ENCODE measurements around the gene UBASH3B. TPM values are rescaled to one million over a fixed set of nuclear protein-coding genes. Genes with fewer than 3 reads are reported as not detected.

The UBASH3B gene
- total RNA-seq, 2 donors from 2014 or later = 4.7 to 4.8 TPM

DNA sequence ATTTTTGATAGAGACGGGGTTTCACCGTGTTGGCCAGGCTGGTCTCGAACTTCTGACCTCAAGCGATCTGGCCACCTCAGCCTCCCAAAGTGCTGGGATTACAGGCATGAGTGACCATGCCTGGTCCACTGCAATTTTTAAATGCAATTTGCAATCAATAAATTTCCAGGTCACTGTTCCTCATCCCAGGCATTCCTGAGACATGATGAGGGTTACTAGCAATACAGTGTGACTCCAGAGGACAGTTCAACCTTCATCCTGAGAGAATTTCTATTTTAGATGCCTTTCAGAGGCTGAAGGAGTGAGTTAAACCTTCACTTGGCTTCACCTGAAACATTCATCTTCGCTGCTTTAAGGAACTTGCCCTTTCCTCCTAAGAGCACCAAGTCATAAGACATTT is 9.7 kb upstream of the UBASH3B start:
- intact Hi-C loops (cut with DNase I, micrococcal nuclease) = no loop called here
- no peak for DNase-seq
- ATAC-seq = no peak

DNA sequence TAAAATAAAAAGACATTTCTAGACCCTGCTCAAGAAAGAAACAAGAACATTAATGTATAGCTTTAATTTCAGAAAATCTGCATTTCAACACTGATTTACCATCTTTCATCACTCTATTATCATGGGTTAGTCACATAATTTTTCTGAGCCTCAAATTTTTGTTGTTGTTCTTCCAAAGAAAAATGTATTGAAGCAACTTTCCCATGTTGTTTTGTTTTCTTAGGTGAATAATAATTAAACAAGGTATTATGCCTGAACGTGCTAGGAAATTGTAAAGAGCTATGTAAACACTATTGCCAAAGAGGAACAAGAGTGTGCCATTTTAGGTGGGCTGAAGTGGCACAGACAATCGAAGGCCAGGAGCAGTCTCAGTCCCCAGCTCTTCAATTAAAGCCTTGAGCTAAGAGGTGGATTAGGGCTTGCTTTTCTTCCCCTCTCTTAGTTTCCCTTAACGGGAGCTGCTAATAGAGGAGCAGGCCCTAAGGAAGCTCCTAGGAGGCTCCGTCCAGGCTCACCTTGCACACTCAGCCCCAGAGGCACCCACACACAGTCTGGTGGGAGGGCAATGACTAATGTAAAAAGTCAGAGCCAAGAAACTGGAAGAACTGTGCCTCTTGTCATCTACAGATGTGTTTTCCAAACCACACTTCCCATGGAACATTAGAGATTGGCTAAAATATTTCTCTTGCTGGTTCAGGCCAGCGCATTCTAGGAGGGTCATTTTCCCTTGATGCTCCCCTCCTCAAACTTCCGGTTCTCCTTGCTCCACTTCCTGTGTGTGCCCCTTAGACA is 8.8 kb upstream of the UBASH3B start:
- ATAC-seq (no peak), DNase-seq (no peak)
- intact Hi-C loops (cut with DNase I, micrococcal nuclease) = no loop called here

DNA sequence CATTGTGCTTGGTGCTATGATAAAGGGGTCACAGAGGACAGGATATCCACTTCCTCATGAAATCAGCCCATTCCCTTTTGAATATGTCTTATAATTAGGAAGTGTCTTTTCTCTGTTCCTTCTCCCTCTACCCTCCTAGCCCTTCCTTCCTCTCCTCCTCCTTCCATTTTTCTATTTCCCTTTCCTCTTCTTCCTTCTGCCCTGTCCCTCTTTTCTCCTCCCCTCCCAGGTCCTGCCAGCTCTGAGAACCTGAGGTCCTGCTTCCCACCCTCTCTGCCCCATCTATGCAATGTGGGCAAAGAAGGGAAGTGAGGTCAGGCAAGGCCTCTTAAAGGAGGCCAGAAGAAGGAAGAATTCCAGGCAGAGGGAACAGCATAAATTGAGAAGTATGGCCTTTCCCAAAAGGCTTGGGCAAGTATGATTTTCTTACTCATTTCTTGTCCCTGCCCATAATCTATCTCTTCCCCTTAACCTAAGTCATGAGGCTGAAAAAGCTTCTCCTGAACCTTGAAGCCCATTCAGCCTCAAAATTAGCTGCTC is 7.7 kb upstream of the UBASH3B start:
- intact Hi-C loops (cut with DNase I, micrococcal nuclease) = no loop called here
- DNase-seq (no peak), ATAC-seq (no peak)

DNA sequence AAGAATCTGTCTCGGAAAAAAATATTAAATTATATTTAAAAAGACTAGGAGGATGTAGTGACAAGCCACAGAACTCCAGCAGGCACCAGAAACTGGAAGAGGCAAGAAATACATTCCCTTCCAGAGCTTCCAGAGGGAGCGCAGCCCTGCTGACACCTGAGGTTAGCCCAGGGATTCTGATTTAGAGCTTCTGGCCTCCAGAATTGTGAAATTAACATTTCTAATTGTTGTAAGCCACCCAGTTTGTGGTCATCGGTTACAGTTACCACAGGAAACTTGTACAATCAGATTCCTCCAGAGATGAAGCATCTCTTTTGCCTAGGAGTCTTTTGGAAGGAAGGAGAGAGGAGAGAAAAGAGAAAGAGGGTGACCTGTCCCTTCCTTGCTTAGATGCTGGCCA is 6.4 kb upstream of the UBASH3B start:
- no peak for DNase-seq
- intact Hi-C loops (cut with DNase I, micrococcal nuclease) = no loop called here
- ATAC-seq = no peak

DNA sequence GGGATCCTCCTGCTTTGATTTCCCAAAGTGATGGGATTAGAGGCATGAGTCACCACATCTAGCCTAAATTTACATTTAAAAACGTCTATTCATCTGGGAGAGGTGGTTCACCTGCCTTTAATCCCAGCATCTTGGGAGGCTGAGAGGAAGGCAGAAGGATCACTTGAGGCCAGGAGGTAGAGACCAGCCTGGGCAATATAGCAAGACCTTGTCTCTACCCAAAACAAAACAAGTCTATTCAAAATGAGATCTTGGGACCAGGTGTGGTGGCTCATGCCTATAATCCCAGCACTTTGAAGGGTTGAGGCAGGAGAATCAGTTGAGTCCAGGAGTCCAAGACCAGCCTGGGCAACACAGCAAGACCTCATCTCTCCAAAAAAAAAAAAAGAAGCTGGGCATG is 4.9 kb upstream of the UBASH3B start:
- intact Hi-C loops (cut with DNase I, micrococcal nuclease) = no loop called here
- DNase-seq (no peak), ATAC-seq (no peak)

DNA sequence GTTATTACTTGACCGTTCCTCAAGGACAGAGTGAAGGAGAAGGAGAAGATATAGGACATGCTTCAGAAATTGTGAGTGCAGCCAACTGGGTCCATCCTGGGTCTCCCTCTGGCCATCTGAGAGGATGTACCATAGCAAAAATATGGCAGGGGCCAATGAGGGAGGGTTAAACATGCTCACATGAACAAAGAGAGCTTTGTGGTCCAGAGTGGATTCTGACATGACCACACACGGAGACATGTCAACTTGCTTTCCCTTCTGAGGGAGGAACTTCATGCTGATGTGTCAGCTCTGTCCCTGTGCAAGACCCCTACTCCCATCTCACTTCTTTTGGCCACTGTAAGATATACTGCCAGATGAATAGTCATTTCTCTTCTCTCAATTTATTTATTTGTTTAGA is 3.0 kb upstream of the UBASH3B start:
- no peak for DNase-seq
- intact Hi-C loops (cut with DNase I, micrococcal nuclease) = no loop called here
- no peak for ATAC-seq

DNA sequence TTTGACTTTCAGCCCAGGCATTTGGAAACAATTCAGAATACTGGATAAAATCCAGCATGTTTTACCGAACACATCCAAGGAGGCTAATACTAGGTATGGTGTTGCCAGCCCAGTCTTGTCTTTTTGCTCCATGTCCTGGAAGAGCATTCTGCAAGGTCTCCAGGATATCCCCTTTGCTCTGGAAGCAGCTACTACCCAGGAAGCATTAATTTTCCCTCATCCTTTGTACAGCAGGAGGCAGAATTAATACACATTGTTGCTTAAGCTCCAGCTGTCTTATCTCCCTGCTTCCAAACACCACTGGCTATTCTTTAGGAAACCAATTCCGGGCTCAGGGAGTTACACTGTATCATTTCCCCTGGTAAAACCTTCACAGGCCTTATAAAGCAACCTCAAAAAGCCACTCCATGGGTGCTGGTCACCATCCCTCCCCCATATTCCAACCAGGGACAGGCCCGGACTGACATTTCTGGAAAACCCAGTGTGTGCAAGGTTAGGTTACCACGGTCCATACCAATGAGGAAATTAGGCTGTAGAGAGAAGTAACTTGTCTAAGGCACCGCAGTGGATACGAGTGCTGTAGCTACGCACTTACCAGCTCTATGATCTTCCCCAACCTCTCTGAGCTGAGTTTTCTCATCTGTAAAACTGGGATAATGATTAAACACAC is 1.5 kb upstream of the UBASH3B start:
- intact Hi-C loops (cut with DNase I, micrococcal nuclease) = no loop called here
- DNase-seq (no peak), ATAC-seq (no peak)

DNA sequence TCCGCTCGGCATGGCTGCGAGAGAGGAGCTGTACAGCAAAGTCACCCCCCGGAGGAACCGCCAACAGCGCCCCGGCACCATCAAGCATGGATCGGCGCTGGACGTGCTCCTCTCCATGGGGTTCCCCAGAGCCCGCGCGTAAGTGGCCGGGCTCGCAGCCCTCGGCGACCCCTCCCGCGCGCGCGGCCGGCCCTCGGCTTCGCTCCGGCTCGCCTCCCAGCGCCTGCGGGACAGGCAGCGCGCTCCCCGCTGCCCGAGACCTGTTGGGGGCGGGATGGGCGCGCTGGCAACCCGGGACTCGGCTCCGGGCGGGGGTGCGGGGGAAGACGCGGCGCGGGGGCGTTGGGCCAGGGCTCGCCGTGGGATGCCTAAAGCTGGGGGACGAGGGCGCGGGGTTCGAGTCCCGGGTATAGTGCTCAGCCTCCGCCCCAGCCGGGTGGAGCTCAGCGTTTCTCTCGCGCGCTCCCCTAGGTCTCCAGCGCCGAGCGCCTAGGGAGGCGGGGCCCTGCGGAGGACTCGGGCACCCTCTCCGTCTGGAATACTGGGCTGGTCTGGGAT is 630 bp downstream of the UBASH3B start:
- peak; percentile 30 to 53 for DNase-seq
- ATAC-seq = peak; percentile 78
- intact Hi-C loops (cut with DNase I, micrococcal nuclease) = no loop called here

DNA sequence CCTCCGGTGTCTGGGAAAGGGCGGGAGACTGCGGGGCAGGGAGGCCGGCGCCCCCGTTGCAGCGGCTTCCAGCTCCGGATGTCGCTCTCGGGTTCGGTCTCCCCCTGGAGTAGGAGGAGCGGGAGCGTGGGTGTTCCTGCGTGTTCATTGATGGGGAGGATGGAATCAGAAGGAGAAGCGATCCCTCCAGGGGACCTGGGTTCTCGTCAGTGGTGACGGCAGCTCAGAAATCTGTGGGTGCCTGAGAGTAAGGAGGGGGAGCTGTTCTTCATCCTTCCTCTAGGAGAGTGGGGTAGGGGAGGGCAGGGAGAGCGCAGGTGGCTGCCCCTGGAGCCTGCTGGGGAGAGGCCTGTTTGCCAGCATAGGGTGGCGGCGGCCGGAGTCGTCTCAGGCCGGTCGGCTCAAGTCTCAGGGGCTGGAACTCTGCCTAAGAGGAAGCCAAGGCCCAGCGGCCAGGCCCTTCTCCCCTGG is 1.1 kb downstream of the UBASH3B start:
- intact Hi-C loops (cut with DNase I, micrococcal nuclease) = no loop called here
- DNase-seq = peak; percentile 39
- ATAC-seq = peak; percentile 25

DNA sequence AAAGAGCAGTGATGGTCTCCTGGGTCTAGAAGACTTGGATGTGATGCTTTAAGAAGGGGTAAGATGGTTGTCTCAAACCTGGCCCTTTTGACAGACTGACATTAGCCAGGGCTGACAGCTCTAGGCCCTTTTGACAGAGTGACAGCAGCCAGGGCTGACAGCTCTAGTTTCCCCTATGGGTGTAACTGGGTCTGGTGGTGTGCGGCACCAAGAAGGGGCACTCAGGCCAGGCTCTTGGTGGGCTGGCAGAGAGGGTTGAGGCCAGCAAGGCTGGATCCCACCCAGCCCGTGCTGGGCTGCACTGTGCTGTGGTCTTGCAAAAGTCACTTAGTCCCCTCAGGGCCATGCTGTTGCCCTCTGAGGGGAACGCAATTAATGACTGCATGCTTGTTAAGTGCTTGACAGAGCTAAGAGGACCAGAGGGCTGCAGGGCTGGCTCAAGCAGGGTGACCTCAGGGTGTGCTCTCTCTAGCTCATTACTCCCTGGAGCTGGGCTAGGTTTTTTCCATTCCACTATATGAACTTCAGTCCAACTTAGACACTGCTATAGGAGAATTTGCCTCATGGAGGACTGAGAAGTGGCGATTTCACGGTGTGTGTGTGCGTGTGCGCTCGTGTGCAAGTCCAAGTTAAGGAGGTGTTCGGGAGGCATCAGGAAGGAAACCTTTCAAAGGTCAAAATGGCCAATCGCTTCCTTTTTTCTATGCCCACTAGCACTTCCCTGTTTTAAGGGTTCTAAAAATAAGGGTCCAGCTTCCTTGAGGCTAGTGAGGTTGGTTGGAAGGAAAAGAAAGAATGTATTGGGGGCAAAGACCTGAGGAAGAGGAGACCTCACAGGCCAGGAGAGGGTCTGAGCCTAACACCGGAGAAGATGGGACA is 4.4 kb downstream of the UBASH3B start:
- ATAC-seq = no peak
- no peak for DNase-seq
- intact Hi-C loops (cut with DNase I, micrococcal nuclease) = no loop called here

DNA sequence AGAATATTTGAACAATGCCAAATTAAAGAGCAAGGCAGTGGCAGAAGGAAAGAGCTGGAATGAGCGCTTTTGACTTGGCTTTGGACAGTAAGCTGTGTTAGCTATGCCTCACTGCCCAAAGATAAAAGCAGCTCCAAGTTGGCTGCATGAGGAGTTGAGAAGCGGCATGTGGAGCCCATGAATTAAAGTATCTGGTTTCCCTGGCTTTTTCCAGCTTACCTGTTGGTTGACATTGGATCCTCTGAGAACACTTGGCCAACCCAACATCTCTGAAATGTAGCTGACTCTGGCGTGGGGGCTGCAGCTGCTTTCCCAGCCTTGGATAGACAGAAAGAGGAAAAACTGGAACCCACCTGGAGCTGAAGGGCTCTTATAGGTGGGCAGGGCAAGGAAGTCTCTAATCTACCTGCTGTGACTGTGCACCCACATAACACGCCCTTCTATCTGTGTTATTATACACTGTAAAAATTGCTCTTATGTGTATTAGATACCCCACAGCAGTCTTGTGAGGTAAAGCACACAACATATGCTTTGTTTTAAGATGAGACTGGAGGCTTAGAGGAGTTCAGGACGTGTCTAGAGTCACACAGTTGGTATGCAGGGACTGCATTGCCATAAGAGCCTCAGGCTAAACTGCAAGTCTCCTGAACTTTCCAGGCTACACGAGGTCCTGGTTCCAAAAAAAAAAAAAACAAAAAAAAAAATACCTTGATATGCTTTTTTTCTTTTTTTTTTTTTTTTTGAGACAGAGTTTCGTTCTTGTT is 5.8 kb downstream of the UBASH3B start:
- intact Hi-C loops (cut with DNase I, micrococcal nuclease) = no loop called here
- no peak for ATAC-seq
- DNase-seq = no peak

DNA sequence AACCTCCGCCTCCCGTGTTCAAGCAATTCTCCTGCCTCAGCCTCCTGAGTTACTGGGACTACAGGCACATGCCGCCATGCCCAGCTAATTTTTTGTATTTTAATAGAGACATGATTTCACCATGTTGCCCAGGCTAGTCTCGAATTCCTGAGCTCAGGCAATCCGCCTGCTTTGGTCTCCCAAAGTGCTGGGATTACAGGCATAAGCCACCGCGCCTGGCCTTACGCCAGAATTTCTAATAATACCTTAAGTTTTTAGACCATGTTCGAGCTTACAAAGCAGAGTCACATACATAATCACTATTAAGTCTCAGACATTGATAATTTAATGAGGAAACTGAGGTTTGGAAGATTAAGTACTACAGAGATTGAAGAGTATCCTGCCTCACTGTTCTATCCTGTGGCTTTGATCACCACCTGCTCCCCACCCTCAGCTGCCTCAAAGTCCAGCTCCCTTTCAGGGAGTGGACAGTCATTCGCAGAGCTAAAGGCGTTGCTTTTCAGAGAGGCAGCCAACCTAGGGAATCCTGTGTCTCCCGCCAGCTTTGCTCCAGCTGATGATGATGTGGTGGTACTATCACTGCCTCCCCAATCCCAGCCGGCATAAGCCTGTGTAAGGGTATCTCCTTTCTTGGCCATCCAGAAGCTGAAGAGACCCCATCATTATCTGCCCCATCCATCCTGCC is 7.7 kb downstream of the UBASH3B start:
- intact Hi-C loops (cut with DNase I, micrococcal nuclease) = no loop called here
- no peak for ATAC-seq
- no peak for DNase-seq

DNA sequence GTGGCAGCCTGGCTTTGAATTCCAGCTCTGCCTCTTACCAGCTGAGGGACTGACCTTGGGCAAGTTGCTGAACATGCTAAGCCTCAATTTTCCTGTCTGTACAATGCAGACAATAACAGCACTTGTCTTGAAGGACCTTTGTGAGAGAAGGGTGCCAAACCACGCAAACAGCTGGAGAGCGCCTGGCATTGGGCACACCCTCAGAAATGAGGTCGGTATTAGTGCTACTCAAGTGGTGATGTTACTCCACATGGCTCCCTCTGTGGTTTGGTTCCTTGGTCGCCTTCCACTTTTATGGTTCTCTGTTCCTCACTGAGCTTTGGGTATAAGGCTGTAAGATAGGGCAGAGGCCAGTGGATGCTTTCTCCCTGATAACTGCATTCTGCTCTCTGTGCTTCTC is 8.2 kb downstream of the UBASH3B start:
- DNase-seq = no peak
- ATAC-seq = no peak
- intact Hi-C loops (cut with DNase I, micrococcal nuclease) = no loop called here

DNA sequence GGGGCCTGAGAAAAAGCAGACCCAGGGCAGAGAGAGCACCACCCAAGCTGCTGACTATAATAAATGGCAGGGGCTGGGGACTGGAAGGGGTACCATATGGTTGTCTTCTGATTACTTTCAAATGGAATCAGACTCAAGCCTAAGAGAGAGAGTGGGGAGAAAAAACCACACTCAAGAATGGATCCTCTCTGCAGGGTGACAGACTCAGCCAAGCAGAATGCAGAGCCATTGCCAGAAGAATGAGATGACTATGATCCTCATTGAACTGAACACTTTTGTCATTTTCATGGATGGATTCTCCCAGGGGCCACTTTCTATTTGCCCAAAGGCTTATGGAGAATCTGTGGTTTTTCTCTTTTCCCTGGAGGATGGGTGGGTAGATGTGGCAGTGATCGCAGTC is 8.7 kb downstream of the UBASH3B start:
- DNase-seq = no peak
- intact Hi-C loops (cut with DNase I, micrococcal nuclease) = no loop called here
- ATAC-seq = no peak

DNA sequence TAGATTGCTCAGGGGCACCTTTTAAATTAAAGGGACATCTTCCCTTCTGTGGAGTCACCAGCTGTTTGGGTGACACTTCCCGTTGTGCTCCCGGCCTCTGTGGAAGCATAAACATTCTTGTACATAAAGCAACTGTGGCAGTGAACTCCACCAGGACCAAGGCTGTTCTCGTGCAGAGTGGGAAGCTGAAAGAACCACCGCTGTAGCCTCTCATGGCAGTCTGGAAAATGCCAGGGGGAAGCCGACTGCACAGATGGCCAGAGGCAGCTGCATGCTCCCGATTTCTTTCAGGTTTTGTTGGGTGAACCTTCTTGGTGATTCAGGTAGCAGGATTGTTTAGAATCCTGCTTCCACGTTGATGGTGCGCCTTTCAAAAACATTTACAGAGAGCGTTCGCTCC is 10.3 kb downstream of the UBASH3B start:
- intact Hi-C loops (cut with DNase I, micrococcal nuclease) = no loop called here
- DNase-seq (no peak), ATAC-seq (no peak)

DNA sequence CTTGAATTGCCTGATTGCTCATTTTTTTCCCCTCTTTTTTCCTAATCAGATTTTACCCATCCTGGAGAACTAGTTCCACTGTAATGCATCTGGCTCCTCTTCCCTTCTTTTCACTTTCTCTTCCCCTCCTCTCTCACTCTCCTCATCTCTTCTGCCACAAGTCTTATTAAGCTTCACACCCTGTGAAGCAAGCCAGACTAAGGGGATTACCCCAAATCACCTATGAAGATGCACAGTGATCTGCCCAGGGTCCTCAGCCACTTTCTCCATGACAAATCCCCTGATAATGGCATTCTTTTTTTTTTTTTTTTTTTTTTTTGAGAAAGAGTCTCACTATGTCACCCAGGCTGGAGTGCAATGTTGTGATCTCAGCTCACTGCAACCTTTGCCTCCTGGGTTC is 11.2 kb downstream of the UBASH3B start:
- ATAC-seq (no peak), DNase-seq (no peak)
- intact Hi-C loops (cut with DNase I, micrococcal nuclease) = no loop called here

DNA sequence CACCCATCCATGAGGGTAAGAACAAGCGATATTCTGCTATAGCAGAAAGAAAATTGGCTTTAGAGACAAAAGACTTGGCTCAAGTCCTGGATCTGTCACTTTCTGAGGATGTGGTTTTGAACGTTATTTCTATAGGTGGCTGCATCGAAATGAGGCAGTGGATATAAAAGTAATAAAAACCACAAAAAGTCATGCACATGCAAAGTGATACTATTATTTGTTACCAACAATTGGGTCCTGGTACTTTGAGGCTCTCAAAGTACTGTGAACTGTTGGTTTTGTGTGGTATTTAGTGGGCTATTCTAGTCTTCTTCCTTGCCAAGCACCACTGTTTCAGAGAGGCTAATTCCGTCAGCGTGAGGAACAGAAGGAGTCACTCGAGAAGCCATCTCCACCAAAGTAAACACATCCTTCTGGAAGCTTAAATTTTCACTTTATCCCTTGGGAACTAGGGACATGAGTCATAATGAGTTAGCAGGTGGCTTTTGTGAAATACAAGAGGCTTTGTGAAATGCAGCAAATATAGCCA is 13.1 kb downstream of the UBASH3B start:
- intact Hi-C loops (cut with DNase I, micrococcal nuclease) = no loop called here
- ATAC-seq (no peak), DNase-seq (no peak)

DNA sequence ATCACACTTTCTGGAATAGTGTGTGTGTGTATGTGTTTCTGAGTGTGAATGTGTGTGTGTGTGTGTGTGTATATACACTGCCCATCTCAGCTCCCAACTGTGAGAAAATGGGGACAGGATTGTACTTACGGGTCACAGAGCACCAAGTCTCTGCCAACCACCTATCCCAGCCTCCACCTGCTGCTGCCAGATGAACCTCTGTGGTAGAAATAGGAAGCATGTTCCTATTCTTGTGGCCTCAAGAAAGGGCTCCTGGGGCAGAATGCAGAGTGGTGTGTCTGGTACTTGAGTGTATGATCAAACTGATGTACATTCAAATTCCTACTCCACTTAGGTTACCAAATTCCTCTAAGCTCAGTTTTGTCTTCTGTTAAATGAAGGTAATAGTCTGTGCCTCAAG is 14.6 kb downstream of the UBASH3B start:
- DNase-seq (no peak), ATAC-seq (no peak)
- intact Hi-C loops (cut with DNase I, micrococcal nuclease) = no loop called here

Measured in left colon (tissue), 2 donors.